Skeletal muscle cell (primary cell): Measurements from ENCODE around the gene CCDC107.
A peak's percentile ranks its signal among the peaks of the same experiment; 100 is the strongest.

Source experiments
- DNase-seq: peaks from one replicate; pipeline ENCODE4 v3.0.0-alpha.2; 2010; ENCODE audit warnings: low read depth
- H3K4me3 ChIP-seq: 2 replicates; pipeline ENCODE4 v1.5.1; 2011; ENCODE audit warnings: low read depth, mild to moderate bottlenecking, control low read depth, low read length, moderate library complexity

The CCDC107 gene

GRCh38 chr9:35656831-35657545, 1.1 kb upstream of the CCDC107 start:
- no peak for DNase-seq
- H3K4me3 ChIP-seq, result peak overlapping the region; percentile 44

- DNase-seq, result peak; percentile 99
- peak within 1 kb of the TSS; percentile 79 for H3K4me3 ChIP-seq
Observed at GRCh38 chr9:35657546-35658136, 451 bp upstream of the CCDC107 start, which contains the start of gene RMRP. Gene RMRP, minus strand, starts transcription at chr9:35658019.

- peak overlapping the region; percentile 79 for H3K4me3 ChIP-seq
- DNase-seq, result no peak
Observed at GRCh38 chr9:35658968-35659220, 802 bp downstream of the CCDC107 start.

- H3K4me3 ChIP-seq, result peak overlapping the region; percentile 79
- DNase-seq, result peak; percentile 53
Observed at GRCh38 chr9:35659340-35659739, 1.2 kb downstream of the CCDC107 start.

GRCh38 chr9:35660966-35661415, 2.9 kb downstream of the CCDC107 start:
- no peak for DNase-seq
- no peak overlapping the region for H3K4me3 ChIP-seq

GRCh38 chr9:35661756-35662350, 3.8 kb downstream of the CCDC107 start:
- H3K4me3 ChIP-seq, result no peak overlapping the region
- no peak for DNase-seq

- H3K4me3 ChIP-seq, result no peak overlapping the region
Observed at GRCh38 chr9:35662437-35662836, 4.3 kb downstream of the CCDC107 start.

GRCh38 chr9:35664531-35665470, 6.7 kb downstream of the CCDC107 start, which contains the start of gene ARHGEF39:
Gene ARHGEF39, minus strand, starts transcription at chr9:35665195. Its CDS starts 26 bp downstream, at chr9:35665169.
- peak within 1 kb of the TSS; percentile 51 for H3K4me3 ChIP-seq
- DNase-seq, result no peak

More at GRCh38 chr9:35662437-35662836, 4.3 kb downstream of the CCDC107 start:
- no peak for DNase-seq

GRCh38 chr9:35665471-35665818, 7.4 kb downstream of the CCDC107 start:
- H3K4me3 ChIP-seq, result peak overlapping the region; percentile 51
- no peak for DNase-seq

- no peak overlapping the region for H3K4me3 ChIP-seq
- no peak for DNase-seq
Observed at GRCh38 chr9:35666045-35666444, 8.0 kb downstream of the CCDC107 start.

GRCh38 chr9:35666549-35666948, 8.5 kb downstream of the CCDC107 start:
- no peak for DNase-seq
- H3K4me3 ChIP-seq, result no peak overlapping the region

- DNase-seq, result no peak
Observed at GRCh38 chr9:35667939-35668338, 9.8 kb downstream of the CCDC107 start.

GRCh38 chr9:35669331-35670145, 11.4 kb downstream of the CCDC107 start:
- H3K4me3 ChIP-seq, result no peak overlapping the region
- DNase-seq, result peak; percentile 57

More at GRCh38 chr9:35667939-35668338, 9.8 kb downstream of the CCDC107 start:
- H3K4me3 ChIP-seq, result no peak overlapping the region

GRCh38 chr9:35673132-35674024, 15.3 kb downstream of the CCDC107 start, which contains the start of gene CA9:
Gene CA9, plus strand, starts transcription at chr9:35673928. Its CDS starts 32 bp downstream, at chr9:35673960.
- no peak for DNase-seq
- peak within 1 kb of the TSS; percentile 44 for H3K4me3 ChIP-seq

- peak overlapping the region; percentile 44 for H3K4me3 ChIP-seq
- no peak for DNase-seq
Observed at GRCh38 chr9:35674025-35674361, 15.9 kb downstream of the CCDC107 start.

- no peak for DNase-seq
- H3K4me3 ChIP-seq, result peak overlapping the region; percentile 47
Observed at GRCh38 chr9:35675204-35675603, 17.1 kb downstream of the CCDC107 start.

GRCh38 chr9:35675732-35676392, 17.8 kb downstream of the CCDC107 start:
- DNase-seq, result no peak
- H3K4me3 ChIP-seq, result peak overlapping the region; percentile 47
